WERI-Rb-1 (cell line): ENCODE results near the gene NTN5.

Source experiments
- DNase-seq: peaks from one replicate; pipeline ENCODE4 v3.0.0-alpha.2; 2020
- H3K27ac ChIP-seq: fragments of 250-450 bp; sonication (Bioruptor Pico); 2 replicates; pipeline ENCODE4 v1.5.1; 2020; ENCODE audit warnings: mild to moderate bottlenecking, moderate library complexity
- H3K27me3 ChIP-seq: fragments of 250-450 bp; sonication (Bioruptor Pico); 2 replicates; pipeline ENCODE4 v1.5.1; 2021; ENCODE audit warnings: mild to moderate bottlenecking, low read depth, moderate library complexity; ENCODE audit not compliant: insufficient read depth, severe bottlenecking
- H3K36me3 ChIP-seq: fragments of 250-450 bp; sonication (Bioruptor Pico); 2 replicates; pipeline ENCODE4 v1.5.1; 2020; ENCODE audit warnings: mild to moderate bottlenecking, moderate library complexity
- H3K4me3 ChIP-seq: 2 replicates; pipeline ENCODE4 v1.5.1; 2011; ENCODE audit warnings: low read depth, mild to moderate bottlenecking, control low read depth, low read length
- H3K9me3 ChIP-seq: fragments of 250-450 bp; sonication (Bioruptor Pico); 2 replicates; pipeline ENCODE4 v1.5.1; 2021; ENCODE audit warnings: mild to moderate bottlenecking, moderate library complexity; ENCODE audit not compliant: severe bottlenecking
- CTCF ChIP-seq: IDR thresholded peaks from 2 replicates; pipeline ENCODE4 v1.5.1; 2011; ENCODE audit warnings: low read depth, mild to moderate bottlenecking, control low read depth, inconsistent platforms, low read length

NTN5 gene

DNA sequence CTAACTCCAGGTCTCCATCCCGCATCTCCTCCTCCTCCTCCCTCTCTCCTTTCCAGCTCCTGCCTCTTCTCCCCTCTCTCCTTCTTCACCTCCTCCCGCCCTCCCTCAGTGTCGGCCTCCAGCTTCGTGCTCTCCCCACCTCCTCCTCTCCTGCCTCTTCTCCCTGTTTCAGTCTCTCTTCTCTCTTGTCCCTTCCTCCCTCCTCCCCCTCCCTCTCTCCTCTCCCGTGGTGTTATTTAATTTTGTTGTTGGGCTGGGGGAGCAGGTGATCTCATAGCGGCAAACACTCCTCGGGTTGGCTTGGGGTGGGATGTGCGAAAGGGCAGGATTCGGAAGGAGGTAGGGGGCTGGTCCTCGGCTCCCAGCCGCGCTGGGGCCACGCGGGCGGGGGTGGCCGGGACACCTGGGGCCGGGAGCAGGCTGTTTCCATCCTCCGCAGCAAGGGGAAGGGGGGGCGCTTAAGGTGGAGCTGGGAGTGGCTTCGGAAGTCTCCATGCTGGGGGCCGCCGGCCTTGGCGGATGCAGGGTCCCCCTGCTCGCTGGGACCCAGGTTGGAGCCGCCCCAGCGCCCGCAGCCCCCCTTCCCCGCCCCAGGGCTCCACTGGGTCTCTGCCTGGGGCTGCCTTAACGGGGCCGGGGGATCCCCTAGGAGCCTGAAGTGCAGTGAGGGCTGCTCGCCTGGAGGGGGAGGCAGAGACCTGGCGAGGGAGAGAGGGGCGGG, 26.7 kb downstream of the NTN5 start, which contains the start of gene CA11:
Gene CA11, minus strand, starts transcription at position 187 of the 721 bp plus-strand sequence. CDS start 555 bp downstream, outside the sequence.
- Histone ChIP-seq H3K27me3 (no peaks in the 10 kb centered on the region), H3K4me3 (peak within 1 kb of the TSS; percentile 61), H3K27ac (peak within 1 kb of the TSS; percentile 38; the same call in 1 of the 2 replicates), H3K9me3 (no peaks in the 10 kb centered on the region), H3K36me3 (no peaks in the 10 kb centered on the region)
- peak; percentile 75 for TF ChIP-seq CTCF
- DNase-seq: peak; percentile 42

DNA sequence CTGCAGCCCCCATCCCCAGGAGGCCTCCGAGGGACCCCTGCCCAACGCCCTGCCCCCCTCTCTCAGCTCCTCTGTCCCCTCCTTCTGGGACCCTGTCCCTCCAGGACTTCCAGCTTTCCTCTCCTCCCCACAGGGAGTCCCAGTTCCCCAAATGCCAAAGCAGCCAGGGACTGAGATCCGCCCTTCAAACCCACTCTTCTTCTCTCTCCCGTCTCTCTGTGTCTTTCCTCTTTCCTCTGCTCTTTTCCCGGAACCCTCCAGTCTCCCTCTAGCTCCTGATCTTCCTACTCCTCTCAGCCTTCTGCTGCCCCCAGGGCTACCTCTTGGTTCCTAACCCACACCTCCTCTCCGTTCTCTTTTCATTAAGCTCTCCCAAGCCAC, 27.2 kb downstream of the NTN5 start:
- no peak for TF ChIP-seq CTCF
- H3K27ac ChIP-seq: 0 out of 2 replicates have a peak overlapping the region, but pooled peaks have one; percentile 28

GRCh38 chr19:48644839-48645619, 27.8 kb downstream of the NTN5 start:
- no peaks in the 10 kb centered on the region for H3K27me3 ChIP-seq
- H3K27ac ChIP-seq: 0 out of 2 replicates have a peak overlapping the region, but pooled peaks have one; percentile 28
- DNase-seq: peak; percentile 83
- peak overlapping the region; percentile 61 for H3K4me3 ChIP-seq
- H3K36me3 ChIP-seq: no peaks in the 10 kb centered on the region
- TF ChIP-seq CTCF: no peak
- H3K9me3 ChIP-seq: no peaks in the 10 kb centered on the region

More for the DNA sequence above, 27.2 kb downstream of the NTN5 start:
- no peaks in the 10 kb centered on the region for H3K9me3 ChIP-seq
- H3K27me3 ChIP-seq: no peaks in the 10 kb centered on the region
- peak overlapping the region; percentile 61 for H3K4me3 ChIP-seq
- no peak for DNase-seq
- H3K36me3 ChIP-seq: no peaks in the 10 kb centered on the region

- Histone ChIP-seq H3K9me3 (no peaks in the 10 kb centered on the region), H3K36me3 (no peaks in the 10 kb centered on the region), H3K4me3 (no peak overlapping the region), H3K27me3 (no peaks in the 10 kb centered on the region), H3K27ac (no peak overlapping the region)
- no peak for TF ChIP-seq CTCF
- no peak for DNase-seq
These were observed 28.5 kb downstream of the NTN5 start for GRCh38 chr19:48644355-48644754.

DNA sequence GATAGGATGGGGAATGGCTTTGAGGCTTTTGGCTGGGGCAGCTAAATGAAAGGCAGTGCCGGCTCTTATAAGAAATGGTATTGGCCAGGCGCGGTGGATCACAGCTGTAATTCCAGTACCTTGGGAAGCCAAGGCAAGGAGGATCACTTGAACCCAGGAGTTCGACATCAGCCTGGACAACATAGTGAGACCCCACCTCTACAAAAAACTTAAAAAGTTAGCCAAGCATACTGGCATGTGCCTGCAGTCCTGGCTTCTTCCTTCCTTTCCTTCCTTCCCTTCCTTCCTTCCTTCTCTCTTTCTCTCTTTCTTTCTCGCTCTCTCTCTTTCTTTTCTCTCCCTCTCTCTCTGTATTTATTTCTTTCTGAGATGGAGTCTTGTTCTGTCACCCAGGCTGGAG, 30.0 kb downstream of the NTN5 start:
- H3K4me3 ChIP-seq: no peak overlapping the region
- TF ChIP-seq CTCF: no peak
- no peaks in the 10 kb centered on the region for H3K27me3 ChIP-seq
- DNase-seq: no peak
- H3K36me3 ChIP-seq: no peaks in the 10 kb centered on the region
- no peaks in the 10 kb centered on the region for H3K9me3 ChIP-seq
- no peak overlapping the region for H3K27ac ChIP-seq
